Gastrocnemius medialis (tissue), 4 donors: ENCODE results near the gene C2orf15.

Experiments
- CTCF ChIP-seq, 5 experiments: fragments of 450-650 bp in 3 of 5; fragments of 200-600 bp in 2 of 5; sonication (generic) in 2 of 5; IDR thresholded peaks in 4 of 5; conservative IDR thresholded peaks in 1 of 5; 1 replicate in 4 of 5; 2 replicates in 1 of 5; pipeline ENCODE4 v1.5.1; 2016 to 2019; ENCODE audit warnings: antibody characterized with exemption in 5 of 5, mild to moderate bottlenecking in 3 of 5, moderate library complexity in 3 of 5
- POLR2A ChIP-seq, 2 donors: fragments of 450-650 bp; IDR thresholded peaks; one replicate each; pipeline ENCODE4 v1.6.1; 2017; ENCODE audit warnings: antibody characterized with exemption in 2 of 2, mild to moderate bottlenecking in 2 of 2, moderate library complexity in 2 of 2

- no peak for TF ChIP-seq CTCF (IDR thresholded peaks at IDR 0.05 in 4 of 5, conservative IDR thresholded peaks at IDR 0.05 in 1 of 5)
- no peak for TF ChIP-seq POLR2A (IDR thresholded peaks at IDR 0.05)
Observed at GRCh38 chr2:99200076-99200800, 58.7 kb downstream of the C2orf15 start.
